Panc1 (cell line): ENCODE data around the gene ATP8B2. TPM values are rescaled to one million over a fixed set of nuclear protein-coding genes. Genes with fewer than 3 reads are reported as not detected.

Experiments used
- ATAC-seq: fragments of 200-7000 bp; cut with Tn5 transposase; 2 replicates; pipeline ENCODE4 v1.9.1; 2020; ENCODE audit warnings: mild to moderate bottlenecking, moderate library complexity
- BruUV-seq: library from RNA; stranded (reverse); fragments of 400-500 nt; replicated peaks from 2 replicates; lab custom pipeline; 2021; lab: Mats Ljungman, UMichigan
- CTCF ChIA-PET: fragments of 300-600 bp; sonication (Branson Sonifier 250); formaldehyde crosslinking; loops from one replicate; lab custom pipeline; 2022; ENCODE audit warnings: antibody characterized with exemption; lab: Charles Lee
- POLR2A ChIA-PET: fragments of 300-600 bp; sonication (Branson Sonifier 250); formaldehyde crosslinking; loops from one replicate; lab custom pipeline; 2022; ENCODE audit warnings: antibody characterized with exemption; lab: Charles Lee
- DNase-seq: peaks from one replicate; pipeline ENCODE4 v3.0.0-alpha.2; 2010; ENCODE audit warnings: low read depth, low spot score
- H3K27ac ChIP-seq: 2 replicates; pipeline ENCODE4 v1.5.1; 2011; ENCODE audit warnings: mild to moderate bottlenecking, low read length, inconsistent platforms
- H3K27me3 ChIP-seq: fragments of 200-500 bp; sonication (Bioruptor generic); 2 replicates; pipeline ENCODE4 v1.6.0; 2014; ENCODE audit warnings: low read length, inconsistent platforms; ENCODE audit not compliant: control insufficient read depth, insufficient read depth
- H3K36me3 ChIP-seq: fragments of 200-500 bp; sonication (Bioruptor generic); 2 replicates; pipeline ENCODE4 v1.5.1; 2014; ENCODE audit warnings: inconsistent platforms, mild to moderate bottlenecking, low read length, moderate library complexity; ENCODE audit not compliant: control insufficient read depth, insufficient read depth
- H3K4me1 ChIP-seq: 2 replicates; pipeline ENCODE4 v1.5.1; 2011; ENCODE audit warnings: inconsistent platforms, mild to moderate bottlenecking, low read length, moderate library complexity; ENCODE audit not compliant: control insufficient read depth, insufficient read depth
- H3K4me3 ChIP-seq, 2 experiments: 2 replicates each; pipeline ENCODE4 v1.5.1; 2011 to 2012; ENCODE audit warnings: low read depth in 2 of 2, low read length in 2 of 2, mild to moderate bottlenecking in 2 of 2, inconsistent platforms in 1 of 2, moderate library complexity in 1 of 2
- H3K9me3 ChIP-seq: fragments of 200-500 bp; sonication (Bioruptor generic); 2 replicates; pipeline ENCODE4 v1.5.1; 2014; ENCODE audit warnings: low read depth, mild to moderate bottlenecking, inconsistent platforms, low read length, moderate library complexity; ENCODE audit not compliant: control insufficient read depth, insufficient read depth
- CTCF ChIP-seq: fragments of 450-650 bp; IDR thresholded peaks from 2 replicates; pipeline ENCODE4 v1.5.1; 2017; ENCODE audit warnings: mild to moderate bottlenecking
- POLR2AphosphoS5 ChIP-seq: IDR thresholded peaks from 2 replicates; pipeline ENCODE4 v1.6.1; 2012; ENCODE audit warnings: mild to moderate bottlenecking, low read depth, low read length, moderate library complexity
- REST ChIP-seq, 2 experiments: IDR thresholded peaks; 2 replicates each; pipeline ENCODE4 v1.6.1; 2011 to 2012; ENCODE audit warnings: low read depth in 2 of 2, control low read depth in 1 of 2, low read length in 1 of 2, mild to moderate bottlenecking in 1 of 2, moderate library complexity in 1 of 2; ENCODE audit not compliant: insufficient read depth in 1 of 2
- SIN3A ChIP-seq: IDR thresholded peaks from 2 replicates; pipeline ENCODE4 v1.6.1; 2012; ENCODE audit warnings: low read depth, mild to moderate bottlenecking, low read length, moderate library complexity, borderline replicate concordance; ENCODE audit not compliant: insufficient read depth
- TCF7L2 ChIP-seq: IDR thresholded peaks from 2 replicates; pipeline ENCODE4 v1.6.1; 2011; ENCODE audit warnings: mild to moderate bottlenecking, low read depth, low read length, inconsistent platforms
- in situ Hi-C: cut with HindIII; loops from 2 replicates; pipeline ENCODE4 v1.10.0; 2016; ENCODE audit warnings: low sequenced_read_pairs, low pct_unique_long_range_greater_than_20kb
- intact Hi-C: fragments of 100-400 bp; cut with micrococcal nuclease; formaldehyde crosslinking; loops from one replicate; pipeline ENCODE4 v1.10.0; 2022; ENCODE audit not compliant: unreplicated experiment
- total RNA-seq: library from RNA; stranded (reverse); gene quantifications from one replicate; pipeline ENCODE4 v1.2.1, GENCODE V29; 2021; ENCODE audit not compliant: unreplicated experiment

Gene ATP8B2
- total RNA-seq, 1 experiment from 2014 or later: 14.7 TPM

DNA sequence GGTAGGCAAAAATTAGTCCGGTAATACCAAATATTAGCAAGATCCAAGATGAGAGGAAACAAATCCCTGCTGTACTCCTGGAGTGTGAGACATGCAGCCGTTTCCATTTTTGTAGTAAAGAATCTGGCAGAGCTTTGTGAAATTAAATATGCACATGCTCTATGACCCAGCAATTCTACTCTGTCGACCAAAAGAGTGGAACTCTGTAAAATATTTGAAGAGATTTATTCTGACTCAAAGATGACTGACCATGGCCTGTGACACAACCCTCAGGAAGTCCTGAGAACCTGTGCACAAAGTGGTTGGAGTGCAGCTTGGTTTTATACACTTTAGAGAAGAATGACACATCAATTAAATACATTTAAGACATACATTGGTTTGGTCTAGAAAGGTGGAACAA, 36.7 kb upstream of the ATP8B2 start:
- no peaks in the 10 kb centered on the region for H3K9me3 ChIP-seq
- in situ Hi-C loops (no loop called here), intact Hi-C loops (no loop called here)
- no peaks in the 10 kb centered on the region for H3K4me1 ChIP-seq
- ChIA-PET POLR2A (no interaction called here), CTCF (interaction anchor here (0.5 kb wide), 1 partner anchor 95 kb away, joined by 4 read pairs; no protein-coding TSS in a partner anchor)
- H3K36me3 ChIP-seq: no peaks in the 10 kb centered on the region
- H3K27me3 ChIP-seq: no peaks in the 10 kb centered on the region
- no TSS peak for BruUV-seq
- H3K27ac ChIP-seq: no peak overlapping the region
- no peak for ATAC-seq
- DNase-seq: no peak
- no peak overlapping the region for H3K4me3 ChIP-seq
- TF ChIP-seq SIN3A: no peak
- TF ChIP-seq REST (IDR thresholded peaks at IDR 0.05; ENCODE audit: insufficient read depth in 1 of 2, low read depth in 2 of 2, low read length in 1 of 2): no peak
- TF ChIP-seq TCF7L2: no peak
- no peak for TF ChIP-seq CTCF
- no peak for TF ChIP-seq POLR2AphosphoS5

DNA sequence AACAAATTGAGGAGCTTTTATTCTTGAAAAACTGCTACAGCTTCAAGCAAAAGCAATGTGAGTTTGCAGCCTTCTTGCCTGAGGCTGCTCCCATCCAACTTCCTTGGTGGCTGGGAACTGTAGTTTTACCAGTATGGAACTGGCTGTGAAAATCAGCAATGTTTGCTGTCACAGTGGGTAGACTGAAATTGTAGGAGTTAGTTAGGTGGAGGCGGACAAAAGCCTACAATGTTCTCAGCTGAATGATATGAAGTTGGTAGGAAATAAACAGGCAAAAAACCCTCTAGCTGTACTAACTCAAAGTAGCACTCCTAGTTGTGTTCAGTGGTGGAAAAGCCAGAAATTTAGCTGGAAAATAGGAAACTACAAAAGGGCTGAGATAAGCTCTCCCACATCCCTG, 34.4 kb upstream of the ATP8B2 start:
- ChIA-PET CTCF (no interaction called here), POLR2A (no interaction called here)
- intact Hi-C loops: no loop called here
- ATAC-seq (no peak), DNase-seq (no peak)
- Histone ChIP-seq H3K4me3 (no peak overlapping the region), H3K4me1 (no peaks in the 10 kb centered on the region), H3K27me3 (no peaks in the 10 kb centered on the region), H3K36me3 (no peaks in the 10 kb centered on the region), H3K27ac (no peak overlapping the region), H3K9me3 (0 out of 2 replicates have a peak, but pooled peaks cover 7% of the 10 kb centered on the region)
- in situ Hi-C loops: no loop called here
- BruUV-seq: no TSS peak
- TF ChIP-seq CTCF (no peak), POLR2AphosphoS5 (no peak), TCF7L2 (no peak), REST (IDR thresholded peaks at IDR 0.05; ENCODE audit: insufficient read depth in 1 of 2, low read depth in 2 of 2, low read length in 1 of 2) (no peak), SIN3A (no peak)
